ENCODE measurements around the gene AGPAT1. TPM values are rescaled to one million over a fixed set of nuclear protein-coding genes. Genes with fewer than 3 reads are reported as not detected.
A peak's percentile ranks its signal among the peaks of the same experiment; 100 is the strongest.

The AGPAT1 gene
- total RNA-seq, 1 donor from 2014 or later: 65.0 TPM

DNA sequence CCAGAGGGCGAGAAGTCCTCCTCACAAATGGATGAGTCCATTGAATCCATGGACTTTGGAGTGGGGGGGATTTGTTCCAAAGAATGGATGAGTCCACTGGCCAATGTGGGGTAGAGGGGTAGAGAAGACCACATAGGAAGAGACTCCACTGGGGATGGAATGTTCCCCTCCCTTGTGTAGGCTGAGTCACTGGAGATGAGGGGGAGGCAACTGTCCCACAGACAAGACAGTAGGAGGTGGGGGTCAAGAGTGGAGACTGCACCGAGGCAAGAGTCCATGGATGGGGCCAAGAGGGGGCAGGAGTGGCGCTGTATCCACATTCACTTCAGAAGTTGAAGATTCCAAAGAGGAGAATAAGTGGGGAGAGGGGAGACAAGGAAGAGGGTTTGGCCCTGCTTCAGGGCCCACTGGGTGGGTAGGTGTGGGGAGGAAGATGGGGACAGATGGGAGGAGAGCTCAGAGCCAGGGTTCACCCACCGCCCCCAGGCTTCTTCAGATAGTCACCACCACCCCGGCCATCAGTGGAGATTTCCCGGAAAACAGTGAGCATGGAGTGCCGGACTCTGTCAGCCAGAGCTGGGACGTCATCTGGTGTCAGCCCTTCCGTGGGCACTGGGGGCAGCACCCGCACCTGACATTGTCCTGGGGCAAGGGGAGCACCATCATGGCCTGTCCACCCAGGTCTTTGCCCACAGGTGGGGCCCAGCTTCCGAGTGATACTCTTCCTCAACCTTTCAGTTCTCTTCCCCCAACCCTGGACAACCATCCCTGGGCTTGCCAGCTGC, 6.9 kb downstream of the AGPAT1 start:
- DNase-seq (ENCODE audit: low spot score): no peak

DNA sequence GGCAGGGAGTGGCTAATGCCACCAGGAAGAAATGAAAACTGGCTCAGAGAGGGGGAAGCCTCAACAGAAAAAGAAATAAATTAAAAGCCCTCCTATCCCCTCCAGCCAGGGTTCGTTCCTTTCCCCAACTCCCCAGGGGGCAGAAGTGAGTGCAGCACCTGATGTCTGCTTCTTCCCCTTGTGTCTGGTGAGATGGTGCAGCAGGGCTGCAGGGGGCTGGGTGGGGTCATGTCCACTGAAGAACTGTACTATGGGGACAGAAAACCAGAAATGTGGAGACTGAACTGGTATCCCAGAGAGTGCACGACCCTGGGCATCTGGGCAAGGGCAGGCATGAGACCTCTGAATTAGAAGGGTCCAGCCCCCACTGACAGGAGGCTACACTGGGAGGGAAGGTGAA, 7.5 kb downstream of the AGPAT1 start:
- no peak for DNase-seq (ENCODE audit: low spot score)

DNA sequence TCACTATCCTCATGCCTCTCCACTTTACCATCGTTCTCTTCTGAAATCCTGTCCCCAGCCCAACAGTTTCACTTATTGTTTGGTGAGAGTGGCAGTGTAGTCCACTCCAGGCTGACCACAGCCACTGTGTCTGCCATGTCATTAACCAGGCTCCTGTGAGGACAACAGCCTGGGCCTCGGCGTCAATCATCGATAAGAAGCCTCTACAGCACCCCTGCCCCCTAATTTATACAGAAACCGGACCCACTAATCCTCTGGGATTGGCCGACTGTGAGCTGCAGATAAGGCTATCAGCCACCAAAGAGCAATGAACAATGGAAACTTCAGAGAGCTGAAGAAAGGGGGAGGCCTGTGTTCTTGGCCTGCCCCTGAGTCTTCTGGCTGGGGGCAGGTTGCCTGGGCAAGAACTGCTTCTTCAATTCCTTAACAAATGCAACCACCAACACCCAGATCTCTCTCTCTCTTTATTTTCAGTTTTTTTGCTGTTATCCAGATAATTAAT, 8.1 kb downstream of the AGPAT1 start:
- DNase-seq (ENCODE audit: low spot score): no peak

DNA sequence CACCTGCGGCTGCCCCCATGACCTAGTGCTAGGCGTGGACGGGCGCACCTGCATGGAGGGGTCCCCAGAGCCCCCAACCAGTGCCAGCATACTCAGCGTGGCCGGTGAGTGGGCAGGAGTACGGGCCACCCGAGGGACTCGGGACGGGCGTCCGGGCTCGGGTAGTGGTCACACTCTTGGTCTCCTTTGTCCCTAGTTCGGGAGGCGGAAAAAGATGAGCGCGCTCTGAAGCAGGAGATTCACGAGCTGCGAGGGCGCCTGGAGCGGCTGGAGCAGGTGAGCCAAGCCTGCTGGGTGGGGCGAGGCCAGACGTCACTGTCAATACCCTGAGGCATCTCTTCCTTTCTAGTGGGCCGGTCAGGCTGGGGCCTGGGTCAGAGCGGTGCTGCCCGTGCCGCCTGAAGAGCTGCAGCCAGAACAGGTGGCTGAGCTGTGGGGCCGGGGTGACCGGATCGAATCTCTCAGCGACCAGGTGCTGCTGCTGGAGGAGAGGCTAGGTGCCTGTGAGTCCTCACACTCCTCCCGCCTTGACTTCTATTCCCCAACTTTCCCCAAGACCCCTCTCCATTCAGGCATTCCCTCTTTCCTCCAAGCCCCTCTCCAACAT, 8.6 kb downstream of the AGPAT1 start:
- DNase-seq (ENCODE audit: low spot score): no peak

DNA sequence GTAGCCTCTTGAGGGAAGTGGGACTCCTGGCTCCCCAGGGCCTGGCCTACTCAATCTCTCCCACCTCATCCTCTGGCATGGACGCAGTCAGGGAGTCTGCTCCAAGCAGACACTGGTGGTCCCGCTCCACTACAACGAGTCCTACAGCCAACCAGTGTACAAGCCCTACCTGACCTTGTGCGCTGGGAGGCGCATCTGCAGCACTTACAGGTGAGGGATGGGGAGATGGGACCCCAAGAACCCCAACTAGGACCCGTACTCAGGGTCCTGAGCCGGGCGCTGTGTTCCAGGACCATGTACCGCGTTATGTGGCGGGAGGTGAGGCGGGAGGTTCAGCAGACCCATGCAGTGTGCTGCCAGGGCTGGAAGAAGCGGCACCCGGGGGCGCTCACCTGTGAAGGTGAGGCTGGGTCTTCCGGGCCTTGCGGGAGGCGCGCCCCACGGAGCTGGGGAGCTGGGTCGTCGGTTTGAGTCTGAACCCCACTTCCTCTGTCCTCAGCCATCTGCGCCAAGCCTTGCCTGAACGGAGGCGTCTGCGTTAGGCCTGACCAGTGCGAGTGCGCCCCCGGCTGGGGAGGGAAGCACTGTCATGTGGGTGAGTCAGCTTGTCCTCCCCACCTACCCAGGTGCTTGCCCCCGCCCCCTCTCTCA, 9.3 kb downstream of the AGPAT1 start:
- no peak for DNase-seq (ENCODE audit: low spot score)

DNA sequence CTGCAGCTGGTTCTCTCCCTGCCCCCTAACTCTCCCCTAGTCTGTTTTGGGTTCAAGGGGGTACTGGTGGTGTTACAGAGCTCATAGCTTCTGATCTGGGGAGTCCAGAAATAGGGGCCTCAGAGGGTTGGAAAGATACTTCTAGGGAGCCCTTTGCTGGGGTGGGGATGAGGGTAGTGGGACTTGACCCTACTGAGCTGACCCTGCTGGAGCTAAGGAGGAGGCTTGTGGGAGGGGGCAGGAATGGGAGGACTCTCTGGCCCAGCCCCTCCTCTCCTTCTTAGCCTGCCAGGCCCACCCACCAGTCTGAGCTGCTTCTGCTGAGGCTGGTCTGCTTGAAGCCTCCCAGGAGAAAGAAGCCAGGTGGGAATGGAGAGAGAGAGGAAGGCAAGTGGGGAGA, 11.6 kb downstream of the AGPAT1 start, which contains the start of gene EGFL8:
Gene EGFL8, plus strand, starts transcription at position 301 of the 400 bp plus-strand sequence. CDS start 1,571 bp downstream, outside the sequence.
- DNase-seq (ENCODE audit: low spot score): no peak

DNA sequence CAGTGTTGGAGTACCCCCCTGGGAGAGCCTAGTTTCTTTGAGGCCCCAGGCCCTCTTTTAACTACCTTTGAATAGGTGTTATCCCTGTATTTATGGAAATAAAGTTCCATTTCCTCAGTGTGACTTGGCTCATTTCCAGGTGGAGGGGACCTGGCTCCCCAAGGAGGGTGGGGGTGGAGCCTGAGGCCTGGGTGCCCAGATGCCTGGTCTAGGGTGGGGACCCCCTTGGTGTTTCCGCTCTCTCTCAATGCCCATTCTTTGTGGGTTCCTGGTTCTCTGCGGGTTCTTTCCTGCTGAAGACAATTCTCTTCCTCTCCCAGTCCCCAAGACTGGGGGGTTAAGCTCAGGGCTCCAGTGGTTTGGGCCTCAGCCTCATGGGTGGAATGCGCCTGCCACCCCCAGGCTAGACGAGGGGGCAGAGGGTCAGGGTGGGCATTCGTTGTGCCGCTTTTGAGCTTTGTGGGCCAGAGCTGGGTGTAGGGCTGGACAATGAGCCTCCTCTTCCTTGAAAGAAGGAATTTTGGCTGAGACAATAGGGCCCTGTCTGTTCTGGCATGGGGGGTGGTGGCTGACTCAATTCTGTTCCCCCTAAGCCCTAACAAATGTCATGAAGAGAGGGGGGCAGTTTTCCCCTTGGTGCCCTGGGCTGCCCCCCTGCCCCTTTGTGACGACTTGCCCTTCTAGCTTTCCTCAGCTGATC, 12.2 kb downstream of the AGPAT1 start:
- no peak for DNase-seq (ENCODE audit: low spot score)

DNA sequence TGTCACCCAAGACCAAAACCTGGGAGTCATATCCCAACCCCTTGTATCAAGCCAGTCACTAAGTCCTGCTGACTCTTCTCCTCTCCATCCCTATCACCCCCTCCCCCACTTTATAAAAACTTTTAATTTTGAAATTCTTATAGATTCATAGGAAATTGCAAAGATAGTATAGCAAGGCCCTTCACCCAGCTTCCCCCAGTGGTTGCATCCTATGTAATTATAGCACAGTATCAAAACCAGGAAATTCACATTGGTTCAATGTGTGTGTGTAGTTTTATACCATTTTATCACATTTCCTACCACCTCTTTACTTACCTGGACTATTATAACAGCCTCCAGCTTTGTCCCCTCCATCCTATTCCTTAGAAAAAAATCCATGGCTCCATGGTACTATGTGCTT, 17.8 kb downstream of the AGPAT1 start:
- no peak for DNase-seq (ENCODE audit: low spot score)

DNA sequence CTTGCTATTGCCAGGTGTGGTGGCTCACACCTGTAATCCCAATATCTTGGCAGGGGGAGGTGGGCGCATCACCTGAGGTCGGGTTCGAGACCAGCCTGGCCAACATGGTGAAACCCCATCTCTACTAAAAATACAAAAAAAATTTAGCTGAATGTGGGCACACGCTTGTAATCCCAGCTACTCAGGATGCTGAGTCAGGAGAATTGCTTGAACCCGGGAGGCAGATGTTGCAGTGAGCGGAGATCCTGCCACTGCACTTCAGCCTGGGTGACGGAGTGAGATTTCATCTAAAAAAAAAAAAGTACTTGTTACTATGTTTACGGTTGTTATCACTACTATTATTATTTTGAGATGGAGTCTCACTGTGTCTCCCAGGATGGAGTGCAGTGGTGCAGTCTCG, 19.0 kb downstream of the AGPAT1 start:
- no peak for DNase-seq (ENCODE audit: low spot score)

DNA sequence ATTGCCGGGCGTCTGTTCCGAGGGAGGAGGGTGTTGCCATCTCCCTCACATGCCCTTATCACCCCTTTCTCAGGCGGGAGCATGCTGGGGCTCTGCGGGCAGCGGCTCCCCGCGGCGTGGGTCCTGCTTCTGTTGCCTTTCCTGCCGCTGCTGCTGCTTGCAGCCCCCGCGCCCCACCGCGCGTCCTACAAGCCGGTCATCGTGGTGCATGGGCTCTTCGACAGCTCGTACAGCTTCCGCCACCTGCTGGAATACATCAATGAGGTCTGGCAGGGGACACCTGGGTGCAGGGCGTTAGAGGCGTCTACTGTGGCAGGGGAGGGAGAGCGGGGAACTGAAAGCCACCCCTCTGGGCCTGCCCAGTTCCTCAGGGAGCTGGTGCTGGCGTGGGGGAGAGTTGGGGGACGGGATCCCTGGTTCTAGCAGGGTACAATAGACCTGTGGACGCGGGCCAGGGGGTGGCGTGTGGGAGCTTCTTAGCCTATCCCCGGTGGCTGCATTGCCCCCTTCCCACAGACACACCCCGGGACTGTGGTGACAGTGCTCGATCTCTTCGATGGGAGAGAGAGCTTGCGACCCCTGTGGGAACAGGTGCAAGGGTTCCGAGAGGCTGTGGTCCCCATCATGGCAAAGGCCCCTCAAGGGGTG, 21.2 kb downstream of the AGPAT1 start:
- peak; percentile 78 for DNase-seq (ENCODE audit: low spot score)

DNA sequence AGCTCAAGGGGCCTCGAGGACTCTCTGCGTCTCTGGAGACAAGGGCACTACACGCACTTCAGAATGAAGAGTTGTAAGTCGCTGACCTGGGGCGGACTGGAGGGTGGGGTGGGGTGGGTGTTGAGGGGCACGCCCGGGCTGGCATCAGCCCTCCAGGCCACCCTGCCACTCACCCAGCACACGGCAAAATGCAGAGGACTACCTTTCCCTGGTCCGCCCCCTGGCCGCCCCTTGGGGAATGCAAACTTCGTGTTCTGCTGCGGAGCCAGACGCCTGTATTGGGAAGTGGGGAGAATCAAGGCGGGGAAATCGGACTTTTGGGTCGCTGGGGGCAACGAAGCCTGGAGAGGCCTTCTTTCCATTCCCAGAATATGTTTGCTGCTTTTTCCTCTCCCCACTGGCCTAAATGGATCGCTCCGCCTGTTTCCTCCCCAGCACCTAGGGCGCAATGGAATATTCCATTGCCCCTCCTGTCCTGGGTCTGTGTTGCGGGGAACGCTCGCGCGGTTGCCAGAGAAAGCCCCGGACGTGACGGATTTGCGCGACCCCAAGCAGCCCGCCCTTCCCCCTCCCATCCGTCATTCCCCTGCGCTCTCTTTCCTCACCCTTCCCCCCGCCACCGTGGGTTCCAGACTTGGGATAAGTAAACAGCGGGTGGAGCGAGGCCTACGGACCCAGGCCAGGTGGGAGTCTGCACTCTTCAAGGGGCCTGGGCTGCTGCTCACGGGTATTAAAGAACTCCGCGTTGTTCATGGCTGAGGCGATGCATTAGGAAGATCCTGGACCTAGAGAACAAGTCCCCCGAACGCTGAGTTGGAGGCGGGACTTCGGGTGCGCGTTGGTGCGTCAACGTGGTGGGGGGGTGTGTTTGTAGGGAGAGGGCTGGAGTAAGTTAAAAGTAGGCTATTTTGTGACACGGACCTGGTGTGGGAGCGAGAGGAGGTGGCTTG, 22.0 kb downstream of the AGPAT1 start, which contains the start of gene PPT2:
Gene PPT2, plus strand, starts transcription at position 578 of the 950 bp plus-strand sequence. CDS start 454 bp downstream, outside the sequence.
- DNase-seq (ENCODE audit: low spot score): peak; percentile 91

DNA sequence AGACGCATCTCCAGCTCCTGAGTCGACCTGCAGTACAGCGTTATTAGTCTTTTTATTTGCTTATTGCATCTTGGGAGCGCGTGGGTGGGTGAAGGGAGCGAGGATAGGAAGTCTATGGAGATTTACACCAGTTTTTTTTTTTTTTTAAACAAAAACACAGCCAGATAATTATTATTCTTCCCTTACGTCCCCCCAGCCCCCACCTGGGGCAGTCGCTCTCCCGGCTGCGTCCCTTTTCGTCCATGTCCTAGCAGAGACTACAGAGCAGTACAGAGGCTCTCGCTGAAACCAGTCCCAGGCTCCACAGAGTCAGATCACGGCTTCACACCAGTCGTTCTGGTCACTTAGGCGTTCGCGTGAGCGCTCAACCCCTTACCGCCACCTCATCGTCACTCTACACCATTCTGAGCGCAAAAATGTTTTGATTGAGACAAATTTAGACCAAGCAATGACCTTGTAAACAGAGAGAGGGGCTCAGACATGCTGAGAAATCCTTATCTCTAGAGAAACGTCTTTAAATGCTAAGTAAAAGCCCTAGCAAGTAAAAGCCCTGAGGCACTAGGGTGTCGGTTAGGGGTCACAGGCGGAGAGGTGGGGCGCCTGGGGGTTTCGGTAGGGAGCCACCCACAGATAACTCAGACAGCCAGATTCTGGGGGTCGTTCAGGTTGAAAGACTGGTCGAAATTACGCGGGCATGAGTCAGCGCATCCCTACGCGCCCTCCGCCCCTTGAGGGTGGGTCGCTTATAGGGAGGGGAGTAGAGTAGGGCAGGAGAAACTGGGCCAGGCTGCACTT, 22.9 kb downstream of the AGPAT1 start:
- no peak for DNase-seq (ENCODE audit: low spot score)

DNA sequence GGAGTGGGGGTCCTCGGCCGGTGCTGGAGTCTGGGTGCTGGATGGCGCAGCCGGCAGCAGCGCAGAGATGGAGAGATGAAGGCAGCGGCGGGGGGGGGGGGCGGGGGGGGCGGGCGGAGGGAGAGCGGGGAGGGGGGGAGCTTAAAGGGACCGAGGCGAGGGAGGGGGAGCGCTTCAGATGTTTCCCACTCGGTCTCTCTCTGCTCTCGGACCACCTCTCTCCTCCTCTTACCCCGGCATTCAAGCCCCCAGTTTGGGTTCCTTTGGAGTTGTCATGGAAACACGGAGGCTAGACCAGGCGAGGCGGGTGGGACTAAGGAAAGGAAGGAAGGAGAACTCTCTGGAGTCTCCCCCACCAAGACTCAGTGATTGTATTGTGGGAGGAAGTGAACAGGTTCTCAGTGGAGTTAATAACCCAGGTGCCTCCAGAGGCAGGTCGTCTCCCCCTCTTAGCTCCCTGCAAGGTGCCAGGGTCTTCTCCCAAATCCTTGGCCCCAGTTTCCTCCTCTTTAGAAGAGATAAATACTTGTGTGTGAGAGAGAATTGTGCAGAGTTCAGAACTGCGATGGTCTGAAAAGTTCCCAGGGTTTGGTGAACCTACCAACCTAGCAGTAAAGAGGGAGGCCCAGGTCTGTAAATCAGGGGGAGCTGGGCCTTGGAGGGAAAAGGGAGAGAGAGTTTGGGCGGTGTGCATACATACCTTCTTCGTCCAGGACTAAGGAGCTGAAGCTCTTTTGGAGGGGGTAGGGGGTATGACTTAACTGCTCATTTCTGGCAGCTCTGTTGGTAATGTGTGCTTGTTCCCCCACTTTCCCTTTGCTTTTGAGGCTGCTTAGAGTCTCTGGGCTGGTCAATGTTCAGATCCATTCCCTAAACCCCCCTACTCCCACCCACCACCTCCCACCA, 23.8 kb downstream of the AGPAT1 start, which contains the start of gene PRRT1:
Gene PRRT1, minus strand, starts transcription at position 77 of the 906 bp plus-strand sequence. CDS start 112 bp downstream, outside the sequence.
- no peak for DNase-seq (ENCODE audit: low spot score)

DNA sequence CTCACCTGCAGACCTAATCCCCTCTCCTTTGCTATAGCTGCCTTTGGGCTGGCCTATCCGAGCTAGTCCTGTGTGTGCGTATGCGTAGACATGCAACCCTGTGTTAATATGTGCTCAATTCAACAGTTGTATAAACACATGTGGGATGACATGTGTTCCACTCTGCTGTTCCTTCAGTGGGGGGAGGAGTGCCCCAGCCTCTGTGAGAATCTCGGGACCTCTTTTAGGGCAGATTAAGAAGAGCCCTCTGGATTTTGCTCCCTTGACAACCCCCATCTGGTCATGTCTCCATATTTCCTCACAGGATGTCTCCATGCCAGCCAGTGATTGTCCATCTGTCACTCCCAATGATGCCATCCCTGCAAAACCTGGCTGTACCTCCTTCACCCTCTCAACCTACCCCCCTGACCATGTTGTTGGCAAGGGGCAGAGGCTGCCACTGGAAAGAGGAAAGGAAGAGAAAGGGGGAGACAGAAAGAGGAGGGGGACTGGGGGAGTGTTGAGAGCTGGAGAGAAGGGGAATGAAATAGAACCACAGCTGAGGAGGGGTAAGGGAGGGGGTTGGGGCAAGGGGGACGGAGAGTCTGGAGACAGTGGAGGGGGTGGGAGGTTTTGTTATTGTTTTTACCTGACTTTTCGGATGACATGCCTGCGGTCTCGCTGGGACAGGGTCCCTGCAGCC, 24.6 kb downstream of the AGPAT1 start:
- DNase-seq (ENCODE audit: low spot score): no peak

DNA sequence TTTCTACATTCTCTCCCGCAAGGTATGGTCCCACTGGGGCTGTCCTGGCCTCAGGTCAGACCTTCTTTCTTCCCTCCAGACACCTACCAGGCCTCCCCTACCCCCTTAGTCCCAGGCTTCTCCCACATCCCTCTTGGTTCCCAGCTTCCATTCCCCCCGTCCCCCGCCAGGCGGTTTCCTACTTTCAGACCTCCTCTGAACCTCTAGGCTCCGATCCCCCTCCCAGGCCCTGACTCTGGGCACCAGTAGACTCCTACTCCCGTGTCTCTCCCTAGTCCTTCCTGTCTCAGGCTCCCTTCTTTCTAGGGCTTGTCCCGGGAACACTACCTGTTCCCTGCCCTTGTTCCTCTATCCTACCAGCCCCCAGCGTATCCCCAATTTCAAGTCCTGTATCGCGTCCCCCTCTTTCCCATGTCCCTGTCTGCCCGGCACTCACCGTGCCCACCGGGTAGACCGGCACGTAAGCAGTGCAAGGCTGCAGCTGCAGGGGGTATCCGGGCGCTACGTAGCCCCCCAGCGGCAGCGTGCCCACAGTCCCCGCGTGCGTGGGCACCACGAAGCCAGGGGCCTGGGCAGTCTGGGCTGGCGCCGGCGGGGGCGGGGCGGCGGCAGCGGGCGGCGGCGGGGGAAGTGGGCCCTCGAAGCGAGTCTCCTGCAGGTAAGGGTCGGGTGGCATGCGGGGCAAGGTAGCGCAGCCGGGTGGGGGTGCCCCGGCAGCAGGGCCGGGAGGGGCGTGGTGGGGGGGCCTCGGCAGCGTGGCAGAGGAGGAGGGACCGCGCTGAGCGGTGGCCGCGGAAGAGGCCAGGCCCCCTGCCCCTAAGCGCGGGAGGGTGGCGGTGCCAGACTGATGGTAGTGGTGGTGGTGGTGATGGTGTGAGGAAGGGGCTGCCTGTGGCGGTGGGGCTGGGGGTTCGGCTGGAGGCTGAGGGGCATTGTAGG, 25.7 kb downstream of the AGPAT1 start:
- DNase-seq (ENCODE audit: low spot score): no peak

DNA sequence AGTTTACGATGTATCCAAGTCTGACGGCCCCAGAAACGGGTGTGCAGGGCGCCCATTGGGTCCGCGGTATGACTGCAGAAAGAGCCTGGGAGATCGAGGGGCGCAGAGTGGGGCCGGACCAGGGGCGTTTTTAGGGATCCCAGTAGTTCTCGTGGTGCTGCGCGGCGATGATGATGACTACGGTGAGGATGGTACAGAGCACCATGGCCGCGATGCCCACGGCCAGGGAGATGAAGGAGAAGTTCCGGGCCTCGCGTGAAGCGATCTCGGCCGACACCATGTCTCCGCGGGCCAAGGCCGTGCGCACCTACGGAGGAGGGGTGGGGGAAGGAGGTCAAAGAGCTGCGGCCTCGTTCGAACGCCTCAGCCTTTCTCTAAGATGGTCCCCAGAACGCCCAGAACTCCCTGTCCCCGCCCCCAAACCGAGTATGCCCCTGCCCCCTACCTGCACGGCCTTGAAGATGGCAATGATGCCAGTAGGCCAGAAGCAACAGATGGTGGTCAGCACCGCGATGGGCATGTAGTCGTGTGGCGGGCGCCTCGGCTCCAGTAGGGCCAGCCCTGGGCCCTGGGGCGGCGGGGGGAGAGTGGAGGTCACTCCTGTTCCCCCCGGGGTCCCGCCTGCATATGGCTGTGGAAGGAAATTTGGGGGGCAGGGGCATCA, 26.7 kb downstream of the AGPAT1 start:
- no peak for DNase-seq (ENCODE audit: low spot score)

All from ureter (tissue), 1 donor.